Measurements from ENCODE around the gene TMEM212. TPM values are rescaled to one million over a fixed set of nuclear protein-coding genes. Genes with fewer than 3 reads are reported as not detected.

Gene TMEM212
- total RNA-seq (2021) (not detected in 2 replicates), Bru-seq, nascent RNA (not detected), BruChase-seq, experiment 1, labeled RNA remaining after a 2-hour chase (percentile 7 among the genes with signal in this experiment), BruChase-seq, experiment 2, labeled RNA remaining after a 6-hour chase (percentile 11 among the genes with signal in this experiment)
- long read RNA-seq = 0 reads

DNA sequence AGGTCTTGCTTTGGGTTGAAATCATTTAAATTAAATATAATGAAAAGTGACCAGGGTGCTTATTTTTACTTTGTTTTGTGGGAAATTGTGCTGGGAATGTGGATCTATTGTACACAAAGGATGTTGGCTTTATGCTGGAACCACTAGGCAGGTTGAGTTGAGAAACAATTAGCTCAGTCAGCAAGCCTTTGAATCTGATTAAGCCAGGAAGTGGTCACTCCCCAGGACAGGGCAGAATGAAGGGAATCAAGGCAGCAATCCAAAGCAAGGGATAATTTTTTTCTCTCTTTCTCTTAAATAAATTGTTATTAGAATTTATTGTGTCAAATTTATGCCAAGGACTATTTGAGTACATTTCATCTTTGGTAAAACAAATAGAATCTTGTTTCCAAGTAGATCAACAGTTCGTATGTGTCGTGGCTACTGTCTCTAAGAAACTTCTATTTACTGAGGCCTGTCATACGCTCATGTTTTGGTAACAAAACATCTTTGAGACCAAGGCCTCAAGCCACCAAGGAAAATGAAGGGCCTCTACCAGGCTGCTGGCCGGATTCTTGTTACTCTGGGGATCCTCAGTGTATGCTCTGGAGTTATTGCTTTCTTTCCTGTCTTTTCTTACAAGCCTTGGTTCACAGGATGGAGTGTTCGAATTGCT, at the start of gene TMEM212:
TSS of gene TMEM212 (plus strand) at position 486 of the 655 bp plus-strand sequence. CDS start at position 521, 35 bp downstream.
- no peak within 1 kb of the TSS for H3K4me3 ChIP-seq
- TF ChIP-seq, protein P1, sequence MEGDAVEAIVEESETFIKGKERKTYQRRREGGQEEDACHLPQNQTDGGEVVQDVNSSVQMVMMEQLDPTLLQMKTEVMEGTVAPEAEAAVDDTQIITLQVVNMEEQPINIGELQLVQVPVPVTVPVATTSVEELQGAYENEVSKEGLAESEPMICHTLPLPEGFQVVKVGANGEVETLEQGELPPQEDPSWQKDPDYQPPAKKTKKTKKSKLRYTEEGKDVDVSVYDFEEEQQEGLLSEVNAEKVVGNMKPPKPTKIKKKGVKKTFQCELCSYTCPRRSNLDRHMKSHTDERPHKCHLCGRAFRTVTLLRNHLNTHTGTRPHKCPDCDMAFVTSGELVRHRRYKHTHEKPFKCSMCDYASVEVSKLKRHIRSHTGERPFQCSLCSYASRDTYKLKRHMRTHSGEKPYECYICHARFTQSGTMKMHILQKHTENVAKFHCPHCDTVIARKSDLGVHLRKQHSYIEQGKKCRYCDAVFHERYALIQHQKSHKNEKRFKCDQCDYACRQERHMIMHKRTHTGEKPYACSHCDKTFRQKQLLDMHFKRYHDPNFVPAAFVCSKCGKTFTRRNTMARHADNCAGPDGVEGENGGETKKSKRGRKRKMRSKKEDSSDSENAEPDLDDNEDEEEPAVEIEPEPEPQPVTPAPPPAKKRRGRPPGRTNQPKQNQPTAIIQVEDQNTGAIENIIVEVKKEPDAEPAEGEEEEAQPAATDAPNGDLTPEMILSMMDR (conservative IDR thresholded peaks at IDR 0.05) = no peak
- no peak for TF ChIP-seq EZH2 (IDR thresholded peaks at IDR 0.05; ENCODE audit: low read depth)
- intact Hi-C loops (cut with micrococcal nuclease; ENCODE audit: unreplicated experiment) = loop anchor here (10.0 kb wide), 1 partner anchor 122 kb away; no protein-coding TSS in a partner anchor
- DNase-seq = no peak
- ChIA-PET POLR2A (ENCODE audit: unreplicated experiment) (interaction anchor here (0.7 kb wide), 1 partner anchor 112 kb away, joined by 4 read pairs; no protein-coding TSS in a partner anchor), CTCF (no interaction called here)
- H2AFZ ChIP-seq = no peak within 1 kb of the TSS
- H3K27me3 ChIP-seq (ENCODE audit: insufficient read depth, low read depth) = no peaks in the 10 kb centered on the region
- H3K9me3 ChIP-seq (ENCODE audit: insufficient read depth, low read depth) = peaks cover 4% of the 10 kb centered on the region; the same call in 1 of the 2 replicates
- H3K27ac ChIP-seq = no peak within 1 kb of the TSS
- BruUV-seq (replicated peaks) = no TSS peak
- H4K20me1 ChIP-seq (ENCODE audit: insufficient read depth) = no peaks in the 10 kb centered on the region
- H3K4me1 ChIP-seq (replicated peaks; ENCODE audit: insufficient read depth) = peaks cover 19% of the 10 kb centered on the region
- H3K4me2 ChIP-seq = no peak within 1 kb of the TSS
- H3F3A ChIP-seq (ENCODE audit: insufficient read depth, low read depth) = peaks cover 16% of the 10 kb centered on the region
- H3K36me3 ChIP-seq (ENCODE audit: low read depth) = no peaks in the 10 kb centered on the region
- no peaks in the 10 kb centered on the region for H3K79me2 ChIP-seq (ENCODE audit: low read depth)
- H3K9me2 ChIP-seq (ENCODE audit: insufficient read depth) = no peaks in the 10 kb centered on the region

- Histone ChIP-seq H3K79me2 (ENCODE audit: low read depth) (peaks cover 49% of the 10 kb centered on the region), H3K36me3 (ENCODE audit: low read depth) (no peaks in the 10 kb centered on the region), H3F3A (ENCODE audit: insufficient read depth, low read depth) (peaks cover 32% of the 10 kb centered on the region), H3K27ac (no peak overlapping the region), H3K4me3 (no peak overlapping the region), H2AFZ (no peak overlapping the region), H3K4me2 (no peak overlapping the region), H3K9me3 (ENCODE audit: insufficient read depth, low read depth) (no peaks in the 10 kb centered on the region; the same call in 1 of the 2 replicates), H3K27me3 (ENCODE audit: insufficient read depth, low read depth) (no peaks in the 10 kb centered on the region), H3K4me1 (replicated peaks; ENCODE audit: insufficient read depth) (peaks cover 49% of the 10 kb centered on the region), H3K9me2 (ENCODE audit: insufficient read depth) (no peaks in the 10 kb centered on the region), H4K20me1 (ENCODE audit: insufficient read depth) (no peaks in the 10 kb centered on the region)
- CTCF ChIA-PET = interaction anchor here (1.0 kb wide), 1 partner anchor 13 kb away, joined by 7 read pairs; no protein-coding TSS in a partner anchor
- POLR2A ChIA-PET (ENCODE audit: unreplicated experiment) = no interaction called here
- intact Hi-C loops (cut with micrococcal nuclease; ENCODE audit: unreplicated experiment) = no loop called here
- DNase-seq = no peak
- TF ChIP-seq, protein P1 (conservative IDR thresholded peaks at IDR 0.05) = no peak
- TF ChIP-seq EZH2 (IDR thresholded peaks at IDR 0.05; ENCODE audit: low read depth) = no peak
- no TSS peak for BruUV-seq (replicated peaks)
Measured at GRCh38 chr3:171796625-171797264, 46.4 kb upstream of the TMEM212 start.

- Histone ChIP-seq H3K9me3 (ENCODE audit: insufficient read depth, low read depth) (no peaks in the 10 kb centered on the region; the same call in 1 of the 2 replicates), H3K27me3 (ENCODE audit: insufficient read depth, low read depth) (no peaks in the 10 kb centered on the region), H3K4me3 (no peak overlapping the region), H3K36me3 (ENCODE audit: low read depth) (no peaks in the 10 kb centered on the region), H2AFZ (no peak overlapping the region), H3K4me1 (replicated peaks; ENCODE audit: insufficient read depth) (peaks cover 49% of the 10 kb centered on the region), H3K9me2 (ENCODE audit: insufficient read depth) (no peaks in the 10 kb centered on the region), H4K20me1 (ENCODE audit: insufficient read depth) (no peaks in the 10 kb centered on the region), H3F3A (ENCODE audit: insufficient read depth, low read depth) (peaks cover 32% of the 10 kb centered on the region), H3K4me2 (no peak overlapping the region), H3K27ac (peak overlapping the region; percentile 57; the same call in 1 of the 2 replicates), H3K79me2 (ENCODE audit: low read depth) (peaks cover 49% of the 10 kb centered on the region)
- no peak for TF ChIP-seq EZH2 (IDR thresholded peaks at IDR 0.05; ENCODE audit: low read depth)
- TF ChIP-seq, protein P1 (conservative IDR thresholded peaks at IDR 0.05) = no peak
- ChIA-PET POLR2A (ENCODE audit: unreplicated experiment) (interaction anchor here (0.6 kb wide), 1 partner anchor 127 kb away, joined by 4 read pairs; no protein-coding TSS in a partner anchor), CTCF (no interaction called here)
- no TSS peak for BruUV-seq (replicated peaks)
- intact Hi-C loops (cut with micrococcal nuclease; ENCODE audit: unreplicated experiment) = no loop called here
- DNase-seq = no peak
Measured at GRCh38 chr3:171797265-171797679, 45.9 kb upstream of the TMEM212 start.

Measured in PC-9 (cell line).